ENCODE measurements around the gene SPR.

DNA sequence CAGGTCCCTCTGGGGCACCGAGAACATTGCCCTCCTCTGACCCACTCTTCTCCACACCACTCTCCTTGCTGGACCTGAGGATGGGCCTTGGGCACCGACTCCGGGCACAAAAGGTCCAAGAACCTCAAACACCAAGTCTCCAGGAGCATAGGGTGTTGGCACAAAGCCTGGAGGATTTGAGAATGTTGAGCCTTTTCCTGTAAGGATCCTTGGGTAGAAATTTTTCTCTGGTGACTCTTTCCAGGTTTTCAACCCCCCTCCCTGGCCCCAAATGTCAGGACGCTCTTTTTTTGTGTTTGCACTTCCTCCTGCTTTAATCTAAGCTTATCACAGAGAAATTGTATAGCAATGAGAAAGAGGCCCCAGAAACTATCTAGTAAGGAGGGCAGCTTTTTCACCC, 9.2 kb downstream of the SPR start:
- TF ChIP-seq CTCF (conservative IDR thresholded peaks at IDR 0.05 in 1 of 2, IDR thresholded peaks at IDR 0.05 in 1 of 2; ENCODE audit: low read depth in 1 of 2, low read length in 2 of 2) (no peak), EZH2 (IDR thresholded peaks at IDR 0.05; ENCODE audit: low read length, missing control alignments) (peak; percentile 5)

All from fibroblast of lung (primary cell).